ENCODE results near the gene TLR1.

GRCh38 chr4:38802561-38803355 is 1.8 kb downstream of the TLR1 start:
- no peak for TF ChIP-seq PATZ1 (tag by site-specific recombination; IDR thresholded peaks at IDR 0.05)
- no peak for TF ChIP-seq CTCF (tag by site-specific recombination; IDR thresholded peaks at IDR 0.05)
- TF ChIP-seq ZNF354C (tag by site-specific recombination; IDR thresholded peaks at IDR 0.05; ENCODE audit: borderline replicate concordance, low read depth), result no peak
- TF ChIP-seq ZNF76 (tag by site-specific recombination; IDR thresholded peaks at IDR 0.05; ENCODE audit: borderline replicate concordance, low read depth), result no peak
- no peak for TF ChIP-seq TCF7L2 (IDR thresholded peaks at IDR 0.05; ENCODE audit: borderline replicate concordance, low read depth, low read length)
- TF ChIP-seq ZSCAN5A (tag by site-specific recombination; IDR thresholded peaks at IDR 0.05), result no peak
- TF ChIP-seq ZNF362 (tag by site-specific recombination; IDR thresholded peaks at IDR 0.05), result no peak
- TF ChIP-seq ZNF639 (tag by site-specific recombination; IDR thresholded peaks at IDR 0.05), result no peak
- no peak for TF ChIP-seq ZBTB8A (tag by site-specific recombination; IDR thresholded peaks at IDR 0.05)
- TF ChIP-seq KLF1 (tag by site-specific recombination; IDR thresholded peaks at IDR 0.05), result no peak
- TF ChIP-seq ZNF404 (tag by site-specific recombination; IDR thresholded peaks at IDR 0.05), result no peak
- no peak for TF ChIP-seq ZSCAN18 (tag by site-specific recombination; IDR thresholded peaks at IDR 0.05)
- no peak for TF ChIP-seq ZNF560 (tag by site-specific recombination; IDR thresholded peaks at IDR 0.05; ENCODE audit: borderline replicate concordance)
- TF ChIP-seq ZNF391 (tag by site-specific recombination; IDR thresholded peaks at IDR 0.05; ENCODE audit: borderline replicate concordance, low read depth), result no peak

All from HEK293 (cell line).